ENCODE data around the gene VASN.

Gene VASN

GRCh38 chr16:4361033-4361943 is 10.4 kb upstream of the VASN start:
- no peak for TF ChIP-seq CTCF (IDR thresholded peaks at IDR 0.05; ENCODE audit: control insufficient read depth, insufficient read depth, low read depth, low read length, missing control alignments)
- no peak overlapping the region for H3K4me3 ChIP-seq (ENCODE audit: control insufficient read depth, low read depth, low read length)
- no peak for DNase-seq (ENCODE audit: low read depth)

GRCh38 chr16:4361944-4362311 is 9.7 kb upstream of the VASN start:
- H3K4me3 ChIP-seq (ENCODE audit: control insufficient read depth, low read depth, low read length) = no peak overlapping the region
- no peak for TF ChIP-seq CTCF (IDR thresholded peaks at IDR 0.05; ENCODE audit: control insufficient read depth, insufficient read depth, low read depth, low read length, missing control alignments)
- no peak for DNase-seq (ENCODE audit: low read depth)

- TF ChIP-seq CTCF (IDR thresholded peaks at IDR 0.05; ENCODE audit: control insufficient read depth, insufficient read depth, low read depth, low read length, missing control alignments) = no peak
- no peak for DNase-seq (ENCODE audit: low read depth)
- H3K4me3 ChIP-seq (ENCODE audit: control insufficient read depth, low read depth, low read length) = no peak overlapping the region
These were observed 9.0 kb upstream of the VASN start for GRCh38 chr16:4362476-4363135.

- H3K4me3 ChIP-seq (ENCODE audit: control insufficient read depth, low read depth, low read length) = no peak overlapping the region
- DNase-seq (ENCODE audit: low read depth) = no peak
- TF ChIP-seq CTCF (IDR thresholded peaks at IDR 0.05; ENCODE audit: control insufficient read depth, insufficient read depth, low read depth, low read length, missing control alignments) = no peak
These were observed 7.2 kb upstream of the VASN start for GRCh38 chr16:4364196-4365013.

GRCh38 chr16:4365014-4365406 is 6.6 kb upstream of the VASN start:
- no peak for DNase-seq (ENCODE audit: low read depth)
- H3K4me3 ChIP-seq (ENCODE audit: control insufficient read depth, low read depth, low read length) = no peak overlapping the region
- no peak for TF ChIP-seq CTCF (IDR thresholded peaks at IDR 0.05; ENCODE audit: control insufficient read depth, insufficient read depth, low read depth, low read length, missing control alignments)

- H3K4me3 ChIP-seq (ENCODE audit: control insufficient read depth, low read depth, low read length) = no peak overlapping the region
- DNase-seq (ENCODE audit: low read depth) = no peak
- TF ChIP-seq CTCF (IDR thresholded peaks at IDR 0.05; ENCODE audit: control insufficient read depth, insufficient read depth, low read depth, low read length, missing control alignments) = no peak
These were observed 6.0 kb upstream of the VASN start for GRCh38 chr16:4365615-4366014.

All from AG09309 (cell line).